ENCODE measurements around the gene USP35. TPM values are rescaled to one million over a fixed set of nuclear protein-coding genes. Genes with fewer than 3 reads are reported as not detected.
"Not testable (repeated sequence)": the region's sequence is repeated elsewhere in the genome, so short reads cannot be mapped to it uniquely, and the experiment has no call there.

The USP35 gene
- total and polyA plus RNA-seq, 7 donors, result 1.2 to 23.3 (median 6.7) TPM

DNA sequence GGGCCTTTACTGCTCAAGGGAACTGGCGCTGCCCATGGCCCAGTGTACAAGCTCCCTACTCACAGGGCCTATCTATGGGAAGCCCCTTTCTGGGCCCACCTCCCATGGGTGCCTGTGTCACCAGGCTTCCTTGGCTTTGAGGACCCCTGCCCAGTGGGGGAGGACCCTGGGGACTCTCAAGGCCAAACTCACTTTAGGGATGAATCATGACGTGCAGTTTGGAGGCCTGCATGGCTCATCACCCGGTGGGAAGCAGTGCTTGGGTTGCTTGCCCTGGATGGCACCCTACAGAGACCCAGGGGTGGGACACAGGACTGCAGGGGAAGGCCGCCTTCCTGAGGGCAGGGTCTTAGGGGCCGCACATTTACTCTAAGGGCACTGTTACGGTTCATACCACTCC, 16.8 kb upstream of the USP35 start:
- TF ChIP-seq, protein P1, sequence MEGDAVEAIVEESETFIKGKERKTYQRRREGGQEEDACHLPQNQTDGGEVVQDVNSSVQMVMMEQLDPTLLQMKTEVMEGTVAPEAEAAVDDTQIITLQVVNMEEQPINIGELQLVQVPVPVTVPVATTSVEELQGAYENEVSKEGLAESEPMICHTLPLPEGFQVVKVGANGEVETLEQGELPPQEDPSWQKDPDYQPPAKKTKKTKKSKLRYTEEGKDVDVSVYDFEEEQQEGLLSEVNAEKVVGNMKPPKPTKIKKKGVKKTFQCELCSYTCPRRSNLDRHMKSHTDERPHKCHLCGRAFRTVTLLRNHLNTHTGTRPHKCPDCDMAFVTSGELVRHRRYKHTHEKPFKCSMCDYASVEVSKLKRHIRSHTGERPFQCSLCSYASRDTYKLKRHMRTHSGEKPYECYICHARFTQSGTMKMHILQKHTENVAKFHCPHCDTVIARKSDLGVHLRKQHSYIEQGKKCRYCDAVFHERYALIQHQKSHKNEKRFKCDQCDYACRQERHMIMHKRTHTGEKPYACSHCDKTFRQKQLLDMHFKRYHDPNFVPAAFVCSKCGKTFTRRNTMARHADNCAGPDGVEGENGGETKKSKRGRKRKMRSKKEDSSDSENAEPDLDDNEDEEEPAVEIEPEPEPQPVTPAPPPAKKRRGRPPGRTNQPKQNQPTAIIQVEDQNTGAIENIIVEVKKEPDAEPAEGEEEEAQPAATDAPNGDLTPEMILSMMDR (IDR thresholded peaks at IDR 0.05), result no peak
- TF ChIP-seq POLR2A (IDR thresholded peaks at IDR 0.05) (no peak), EP300 (IDR thresholded peaks at IDR 0.05) (no peak), POLR2AphosphoS5 (IDR thresholded peaks at IDR 0.05) (no peak)
- no peak for DNase-seq
- H3K36me3 ChIP-seq, result peaks cover 0 to 21% (median 12%) of the 10 kb centered on the region in 4 donors
- H3K4me1 ChIP-seq, result peaks cover 0 to 47% (median 30%) of the 10 kb centered on the region in 4 donors
- no peak overlapping the region for H3K27ac ChIP-seq
- no peak overlapping the region for H3K4me3 ChIP-seq
- intact Hi-C loops (cut with DNase I), result no loop called here
- no peaks in the 10 kb centered on the region for H3K9me3 ChIP-seq
- WGBS, 2 donors, result 95 to 96% methylated on average over 6 of the region's 6 CpGs
- H3K27me3 ChIP-seq, result no peaks in the 10 kb centered on the region

GRCh38 chr11:78175862-78176261, 12.9 kb upstream of the USP35 start:
- H3K4me1 ChIP-seq, result peaks cover 0 to 13% (median 0%) of the 10 kb centered on the region in 4 donors
- H3K4me3 ChIP-seq; H3K27me3 ChIP-seq; intact Hi-C loops (cut with DNase I); H3K27ac ChIP-seq; H3K9me3 ChIP-seq; DNase-seq: not testable (repeated sequence)
- peaks cover 0 to 21% (median 12%) of the 10 kb centered on the region in 4 donors for H3K36me3 ChIP-seq
- WGBS, 2 donors, result 93 to 95% methylated on average over 3 of the region's 3 CpGs

DNA sequence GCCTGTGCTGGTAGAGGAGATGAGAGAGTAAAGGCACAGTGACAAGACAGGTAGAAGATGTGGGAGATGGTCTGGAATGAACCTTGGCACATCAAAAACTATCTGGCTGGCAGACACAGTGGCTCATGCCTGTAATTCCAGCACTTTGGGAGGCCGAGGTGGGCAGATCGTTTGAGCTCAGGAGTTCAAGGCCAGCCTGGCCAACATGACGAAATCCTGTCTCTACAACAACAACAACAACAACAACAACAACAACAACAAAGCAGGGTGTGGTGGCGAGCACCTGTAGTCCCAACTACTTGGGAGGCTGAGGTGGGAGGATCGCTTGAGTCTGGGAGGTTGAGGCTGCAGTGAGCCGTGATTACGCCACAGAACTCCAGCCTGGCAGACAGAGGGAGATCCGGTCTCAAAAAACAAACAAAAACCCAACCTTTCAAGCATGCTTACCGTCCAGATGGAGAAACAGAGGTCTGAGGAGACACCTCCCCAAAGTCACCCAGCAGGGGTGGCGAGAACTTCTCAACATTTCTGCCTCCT, 12.0 kb upstream of the USP35 start:
- WGBS, 2 donors, result 93 to 96% methylated on average over 10 of the region's 10 CpGs
- intact Hi-C loops (cut with DNase I), result no loop called here
- DNase-seq, result no peak
- Histone ChIP-seq H3K4me1 (peaks cover 0 to 18% (median 0%) of the 10 kb centered on the region in 4 donors), H3K4me3 (no peak overlapping the region), H3K27me3 (no peaks in the 10 kb centered on the region), H3K36me3 (peaks cover 0 to 16% (median 12%) of the 10 kb centered on the region in 4 donors), H3K9me3 (no peaks in the 10 kb centered on the region), H3K27ac (no peak overlapping the region)
- TF ChIP-seq POLR2AphosphoS5 (IDR thresholded peaks at IDR 0.05) (no peak), EP300 (IDR thresholded peaks at IDR 0.05) (no peak), POLR2A (IDR thresholded peaks at IDR 0.05) (no peak)
- TF ChIP-seq, protein P1 (IDR thresholded peaks at IDR 0.05), result no peak

DNA sequence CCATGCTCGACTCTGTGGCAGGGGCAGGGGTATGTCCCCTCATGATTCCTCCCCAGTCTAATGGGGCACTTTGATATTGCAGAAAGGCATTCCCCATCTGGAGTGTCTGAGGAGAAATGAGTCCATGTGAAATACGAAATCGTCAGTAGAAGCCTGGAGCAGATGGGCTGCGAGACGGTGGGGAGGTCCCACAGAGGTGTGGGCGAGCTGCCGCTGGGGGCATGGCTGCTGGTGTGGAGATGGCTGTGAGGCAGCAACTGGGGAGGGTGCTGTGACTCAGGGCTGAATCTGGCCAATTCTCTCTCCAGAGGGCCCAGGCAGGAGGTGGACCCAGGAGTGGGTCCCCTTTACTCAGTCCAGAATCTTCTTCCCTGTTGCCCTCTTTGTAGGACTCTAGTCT, 11.5 kb upstream of the USP35 start:
- no peak for DNase-seq
- H3K9me3 ChIP-seq, result no peaks in the 10 kb centered on the region
- intact Hi-C loops (cut with DNase I), result no loop called here
- H3K27me3 ChIP-seq, result no peaks in the 10 kb centered on the region
- 94% methylated on average over 7 of the region's 7 CpGs for WGBS, 2 donors
- TF ChIP-seq, protein P1 (IDR thresholded peaks at IDR 0.05), result no peak
- TF ChIP-seq EP300 (IDR thresholded peaks at IDR 0.05) (no peak), POLR2A (IDR thresholded peaks at IDR 0.05) (no peak), POLR2AphosphoS5 (IDR thresholded peaks at IDR 0.05) (no peak)
- peaks cover 0 to 16% (median 12%) of the 10 kb centered on the region in 4 donors for H3K36me3 ChIP-seq
- H3K4me1 ChIP-seq, result peaks cover 0 to 20% (median 0%) of the 10 kb centered on the region in 4 donors
- no peak overlapping the region for H3K4me3 ChIP-seq
- H3K27ac ChIP-seq, result no peak overlapping the region

DNA sequence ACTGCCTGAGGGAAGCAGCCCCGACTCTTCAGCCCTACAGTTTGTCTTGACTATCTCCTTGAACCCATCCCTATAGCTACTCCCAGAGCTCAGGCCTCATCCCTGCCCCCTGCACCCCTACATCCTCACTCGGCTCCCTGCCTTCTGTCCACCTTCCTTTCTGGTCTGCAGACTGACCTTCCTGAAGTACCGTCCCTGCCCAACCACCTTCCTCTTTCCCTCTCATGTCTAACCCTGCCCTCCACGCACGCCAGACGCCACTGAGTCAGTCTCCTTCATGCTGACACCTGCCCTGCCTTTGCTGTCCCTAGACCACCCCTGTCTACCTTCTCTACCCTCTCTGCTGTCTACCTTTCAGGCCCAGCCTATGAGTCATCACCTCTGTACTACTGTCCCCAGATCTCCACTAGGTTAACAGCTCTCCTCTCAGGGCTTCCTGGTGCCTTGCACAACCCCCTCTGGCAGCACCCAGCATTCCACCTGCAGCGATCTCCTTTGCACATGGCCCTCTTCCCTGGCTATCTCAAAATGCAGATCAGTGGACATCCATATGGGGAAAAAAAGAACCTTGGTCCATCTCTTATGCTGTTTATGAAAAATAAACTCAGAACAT, 9.2 kb upstream of the USP35 start:
- TF ChIP-seq POLR2AphosphoS5 (IDR thresholded peaks at IDR 0.05), result no peak
- H3K27ac ChIP-seq, result no peak overlapping the region
- H3K9me3 ChIP-seq, result no peaks in the 10 kb centered on the region
- intact Hi-C loops (cut with DNase I), result no loop called here
- no peak for DNase-seq
- WGBS, 2 donors, result 92 to 95% methylated on average over 7 of the region's 7 CpGs
- no peak overlapping the region for H3K4me3 ChIP-seq
- peaks cover 0 to 11% (median 0%) of the 10 kb centered on the region in 4 donors for H3K36me3 ChIP-seq
- peaks cover 0 to 14% (median 0%) of the 10 kb centered on the region in 4 donors for H3K4me1 ChIP-seq
- no peaks in the 10 kb centered on the region for H3K27me3 ChIP-seq

Measured in sigmoid colon (tissue), 7 donors.